Mesendoderm (in vitro differentiated cells): ENCODE measurements around the gene FCRL2.

Experiments
- DNase-seq: peaks from one replicate; pipeline ENCODE4 v3.0.0; 2013
- H2AK5ac ChIP-seq: 2 replicates; pipeline ENCODE4 v1.6.1; 2013; ENCODE audit warnings: low read length, inconsistent platforms
- H2BK120ac ChIP-seq: 2 replicates; pipeline ENCODE4 v1.6.1; 2013; ENCODE audit warnings: low read depth, mild to moderate bottlenecking, low read length, moderate library complexity, mixed read lengths
- H2BK15ac ChIP-seq: replicated peaks from 2 replicates; pipeline ENCODE4 v1.6.1; 2013; ENCODE audit warnings: low read depth, mild to moderate bottlenecking, moderate library complexity
- H2BK5ac ChIP-seq: 2 replicates; pipeline ENCODE4 v1.6.1; 2013; ENCODE audit warnings: low read length, inconsistent platforms
- H3K18ac ChIP-seq: 2 replicates; pipeline ENCODE4 v1.6.1; 2013; ENCODE audit warnings: mild to moderate bottlenecking, low read length, mixed read lengths
- H3K23ac ChIP-seq: one replicate; pipeline ENCODE4 v1.6.1; 2013; ENCODE audit warnings: low read length
- H3K27ac ChIP-seq: 2 replicates; pipeline ENCODE4 v1.5.1; 2013; ENCODE audit warnings: low read depth, mild to moderate bottlenecking, inconsistent platforms, low read length, moderate library complexity
- H3K27me3 ChIP-seq: 2 replicates; pipeline ENCODE4 v1.6.1; 2013; ENCODE audit warnings: low read length, control low read depth, mild to moderate bottlenecking, inconsistent platforms; ENCODE audit not compliant: insufficient read depth, poor library complexity
- H3K36me3 ChIP-seq: 2 replicates; pipeline ENCODE4 v1.6.1; 2013; ENCODE audit warnings: low read length, inconsistent platforms; ENCODE audit not compliant: control insufficient read depth, insufficient read depth
- H3K4ac ChIP-seq: one replicate; pipeline ENCODE4 v1.6.1; 2013; ENCODE audit warnings: low read depth, mild to moderate bottlenecking, low read length, moderate library complexity
- H3K4me1 ChIP-seq: 2 replicates; pipeline ENCODE4 v1.6.1; 2013; ENCODE audit warnings: low read depth, low read length, inconsistent platforms; ENCODE audit not compliant: control insufficient read depth
- H3K4me2 ChIP-seq: 2 replicates; pipeline ENCODE4 v1.6.1; 2013; ENCODE audit warnings: low read length
- H3K4me3 ChIP-seq: 2 replicates; pipeline ENCODE4 v1.5.1; 2013; ENCODE audit warnings: mild to moderate bottlenecking, low read length
- H3K56ac ChIP-seq: one replicate; pipeline ENCODE4 v1.6.1; 2013; ENCODE audit warnings: low read length
- H3K79me1 ChIP-seq: 2 replicates; pipeline ENCODE4 v1.6.1; 2013; ENCODE audit warnings: low read length, inconsistent platforms
- H3K79me2 ChIP-seq: 2 replicates; pipeline ENCODE4 v1.6.1; 2013; ENCODE audit warnings: mild to moderate bottlenecking, low read length; ENCODE audit not compliant: control insufficient read depth, insufficient read depth
- H3K9ac ChIP-seq: 2 replicates; pipeline ENCODE4 v1.6.1; 2013; ENCODE audit warnings: low read length, inconsistent platforms
- H4K5ac ChIP-seq: one replicate; pipeline ENCODE4 v1.6.1; 2013; ENCODE audit warnings: low read length
- H4K8ac ChIP-seq: one replicate; pipeline ENCODE4 v1.6.1; 2013; ENCODE audit warnings: low read depth, mild to moderate bottlenecking, control low read depth, low read length, moderate library complexity
- WGBS: extraction: QIAGEN DNeasy Blood & Tissue Kit; methylation state at CpG from one replicate; pipeline ENCODE4 v1.1.7; 2013; ENCODE audit warnings: low lambda C conversion rate, missing lambda C conversion rate; ENCODE audit not compliant: insufficient coverage; ENCODE audit errors: extremely low coverage; 5-methylcytosine and 5-hydroxymethylcytosine counted together

The FCRL2 gene

GRCh38 chr1:157781048-157781447 lies 4.1 kb upstream of the FCRL2 start:
- no peak overlapping the region for H3K56ac ChIP-seq
- no peaks in the 10 kb centered on the region for H3K79me2 ChIP-seq
- no peak overlapping the region for H3K4me2 ChIP-seq
- H3K9ac ChIP-seq, result no peak overlapping the region
- H2AK5ac ChIP-seq, result no peak overlapping the region
- H2BK120ac ChIP-seq, result no peak overlapping the region
- no CpG with 5 or more reads among the region's 2 CpGs for WGBS
- H3K4me1 ChIP-seq, result no peaks in the 10 kb centered on the region
- no peak overlapping the region for H3K27ac ChIP-seq
- H3K23ac ChIP-seq, result no peak overlapping the region
- no peak overlapping the region for H3K4ac ChIP-seq
- H3K27me3 ChIP-seq, result no peaks in the 10 kb centered on the region
- no peak overlapping the region for H3K18ac ChIP-seq
- no peak overlapping the region for H2BK15ac ChIP-seq
- H3K36me3 ChIP-seq, result no peaks in the 10 kb centered on the region
- H3K4me3 ChIP-seq, result no peak overlapping the region
- no peak overlapping the region for H4K5ac ChIP-seq
- H4K8ac ChIP-seq, result no peak overlapping the region
- no peak overlapping the region for H2BK5ac ChIP-seq
- DNase-seq, result no peak
- no peaks in the 10 kb centered on the region for H3K79me1 ChIP-seq

- Histone ChIP-seq H3K18ac (no peak overlapping the region), H3K27ac (no peak overlapping the region), H3K79me2 (no peaks in the 10 kb centered on the region), H3K4me1 (no peaks in the 10 kb centered on the region), H3K23ac (no peak overlapping the region), H2BK120ac (no peak overlapping the region), H3K4me2 (no peak overlapping the region), H2BK15ac (no peak overlapping the region), H3K36me3 (no peaks in the 10 kb centered on the region), H2BK5ac (no peak overlapping the region), H3K56ac (no peak overlapping the region), H3K79me1 (no peaks in the 10 kb centered on the region), H4K8ac (no peak overlapping the region), H3K4me3 (no peak overlapping the region), H4K5ac (no peak overlapping the region), H3K27me3 (no peaks in the 10 kb centered on the region), H3K4ac (no peak overlapping the region), H2AK5ac (no peak overlapping the region), H3K9ac (no peak overlapping the region)
- no peak for DNase-seq
- no CpG with 5 or more reads among the region's 4 CpGs for WGBS
These were observed 1.6 kb downstream of the FCRL2 start for GRCh38 chr1:157775101-157775870.

GRCh38 chr1:157774412-157774811 lies 2.5 kb downstream of the FCRL2 start:
- no peak for DNase-seq
- no peak overlapping the region for H3K27ac ChIP-seq
- no peak overlapping the region for H2BK15ac ChIP-seq

GRCh38 chr1:157773493-157774350 lies 3.2 kb downstream of the FCRL2 start:
- Histone ChIP-seq H3K4me3 (no peak overlapping the region), H2AK5ac (no peak overlapping the region), H3K4ac (no peak overlapping the region), H2BK5ac (no peak overlapping the region), H3K36me3 (no peaks in the 10 kb centered on the region), H4K5ac (no peak overlapping the region), H3K23ac (no peak overlapping the region), H2BK15ac (no peak overlapping the region), H4K8ac (no peak overlapping the region), H3K79me1 (no peaks in the 10 kb centered on the region), H3K4me2 (no peak overlapping the region), H3K9ac (no peak overlapping the region), H3K18ac (no peak overlapping the region), H3K56ac (no peak overlapping the region), H3K27me3 (no peaks in the 10 kb centered on the region), H3K27ac (no peak overlapping the region), H3K79me2 (no peaks in the 10 kb centered on the region), H2BK120ac (no peak overlapping the region), H3K4me1 (no peaks in the 10 kb centered on the region)
- no CpG with 5 or more reads among the region's 1 CpG for WGBS
- DNase-seq, result peak; percentile 76

More at GRCh38 chr1:157774412-157774811, 2.5 kb downstream of the FCRL2 start:
- H4K8ac ChIP-seq, result no peak overlapping the region
- H3K79me1 ChIP-seq, result no peaks in the 10 kb centered on the region
- no peak overlapping the region for H2BK120ac ChIP-seq
- H3K9ac ChIP-seq, result no peak overlapping the region
- H3K79me2 ChIP-seq, result no peaks in the 10 kb centered on the region
- no peaks in the 10 kb centered on the region for H3K36me3 ChIP-seq
- no peak overlapping the region for H3K18ac ChIP-seq
- no peak overlapping the region for H3K4ac ChIP-seq
- H2BK5ac ChIP-seq, result no peak overlapping the region
- no peak overlapping the region for H3K23ac ChIP-seq
- no peaks in the 10 kb centered on the region for H3K4me1 ChIP-seq
- WGBS, result no CpG with 5 or more reads among the region's 2 CpGs
- no peak overlapping the region for H3K4me3 ChIP-seq
- H3K27me3 ChIP-seq, result no peaks in the 10 kb centered on the region
- no peak overlapping the region for H3K56ac ChIP-seq
- H2AK5ac ChIP-seq, result no peak overlapping the region
- no peak overlapping the region for H3K4me2 ChIP-seq
- H4K5ac ChIP-seq, result no peak overlapping the region

- Histone ChIP-seq H3K4me2 (no peak overlapping the region), H3K18ac (no peak overlapping the region), H4K8ac (no peak overlapping the region), H2AK5ac (no peak overlapping the region), H2BK120ac (no peak overlapping the region), H4K5ac (no peak overlapping the region), H3K4me3 (no peak overlapping the region), H3K27me3 (no peaks in the 10 kb centered on the region), H3K9ac (no peak overlapping the region), H3K56ac (no peak overlapping the region), H3K4me1 (no peaks in the 10 kb centered on the region), H3K79me1 (no peaks in the 10 kb centered on the region), H3K23ac (no peak overlapping the region), H3K4ac (no peak overlapping the region), H3K27ac (no peak overlapping the region), H2BK15ac (no peak overlapping the region), H3K79me2 (no peaks in the 10 kb centered on the region), H3K36me3 (no peaks in the 10 kb centered on the region), H2BK5ac (no peak overlapping the region)
- DNase-seq, result peak; percentile 10
- no CpG with 5 or more reads among the region's 8 CpGs for WGBS
These were observed 5.1 kb downstream of the FCRL2 start for GRCh38 chr1:157771661-157772425.
